ENCODE data around the gene VEGFA. TPM values are rescaled to one million over a fixed set of nuclear protein-coding genes. Genes with fewer than 3 reads are reported as not detected.
A peak's percentile ranks its signal among the peaks of the same experiment; 100 is the strongest.

VEGFA gene
- total RNA-seq, 4 donors from 2014 or later, result 510 to 1,437 (median 630) TPM

- H3K4me1 ChIP-seq, result peaks cover 18 to 41% of the 10 kb centered on the region in 2 donors
- H3K9me3 ChIP-seq, result no peaks in the 10 kb centered on the region
- intact Hi-C loops (cut with DNase I), result no loop called here
- no peak overlapping the region for H3K4me3 ChIP-seq (replicated peaks in 1 of 3)
- H3K27ac ChIP-seq, result peak overlapping the region; percentile 8 to 84 (median 27)
- WGBS, 2 donors, result 81 to 89% methylated on average over 6 of the region's 6 CpGs
- DNase-seq, result peak; percentile 83 to 87
- no peaks in the 10 kb centered on the region for H3K36me3 ChIP-seq
- H3K27me3 ChIP-seq, result no peaks in the 10 kb centered on the region
- TF ChIP-seq POLR2A (IDR thresholded peaks at IDR 0.05) (no peak), CTCF (IDR thresholded peaks at IDR 0.05) (no peak)
Observed at GRCh38 chr6:43810965-43811732, 41.1 kb downstream of the VEGFA start.

DNA sequence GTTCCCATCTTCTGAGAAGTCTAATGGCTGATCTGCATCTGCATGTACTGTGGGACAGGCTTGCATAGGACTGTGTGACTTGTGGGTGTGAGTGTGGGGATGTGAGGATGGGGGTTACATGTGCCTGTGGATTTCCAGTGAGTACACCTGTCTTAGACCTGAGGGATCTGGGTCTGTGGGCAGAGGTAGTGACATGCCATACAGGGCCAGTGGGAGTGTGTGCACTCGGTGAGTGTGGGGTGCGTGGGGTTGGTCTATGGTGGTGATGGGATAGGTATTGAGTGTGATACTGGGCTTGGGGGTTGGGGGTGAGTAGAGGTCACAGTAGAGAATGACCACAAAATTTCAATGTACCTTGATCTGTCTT lies 41.7 kb downstream of the VEGFA start:
- H3K27me3 ChIP-seq, result no peaks in the 10 kb centered on the region
- no peaks in the 10 kb centered on the region for H3K9me3 ChIP-seq
- H3K27ac ChIP-seq, result peak overlapping the region in 2 of 3 donors; percentile 27 to 84
- no peak for DNase-seq
- H3K4me1 ChIP-seq, result peaks cover 18 to 41% of the 10 kb centered on the region in 2 donors
- H3K4me3 ChIP-seq (replicated peaks in 1 of 3), result no peak overlapping the region
- intact Hi-C loops (cut with DNase I), result no loop called here
- TF ChIP-seq POLR2A (IDR thresholded peaks at IDR 0.05) (no peak), CTCF (IDR thresholded peaks at IDR 0.05) (no peak)
- no peaks in the 10 kb centered on the region for H3K36me3 ChIP-seq
- WGBS, 2 donors, result 94 to 96% methylated on average over 2 of the region's 2 CpGs

DNA sequence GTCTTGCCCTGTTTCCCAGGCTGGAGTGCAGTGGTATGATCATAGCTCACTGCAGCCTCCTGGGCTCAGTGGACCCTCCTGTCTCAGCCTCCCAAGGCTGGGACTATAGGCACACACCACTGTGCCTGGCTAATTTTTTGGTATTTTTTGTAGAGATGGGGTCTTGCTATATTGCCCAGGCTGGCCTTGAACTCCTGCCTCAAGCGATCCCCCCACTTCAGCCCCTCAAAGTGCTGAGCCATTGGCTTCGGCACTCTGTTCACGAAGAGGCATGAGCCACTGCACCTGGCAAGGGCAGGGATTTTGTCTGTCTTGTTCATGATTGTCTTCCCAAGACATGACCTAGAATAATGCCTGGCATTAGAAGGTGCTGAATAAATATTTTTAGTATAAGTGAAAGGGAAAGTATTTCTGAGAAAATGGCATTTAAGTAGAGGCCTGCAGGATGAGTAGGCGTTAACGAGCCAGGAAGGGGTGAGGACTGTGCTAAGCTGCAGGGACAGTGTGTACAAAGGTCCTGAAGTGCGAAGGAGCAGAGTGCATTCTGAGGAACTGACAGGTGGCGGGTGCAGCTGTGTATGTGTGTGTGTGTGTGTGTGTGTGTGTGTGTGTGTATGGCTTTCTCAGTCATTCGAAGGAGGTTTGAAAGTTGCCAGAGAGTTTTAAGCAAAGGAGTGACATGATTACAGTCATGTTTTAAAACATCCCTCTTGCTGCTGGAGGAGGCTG lies 43.0 kb downstream of the VEGFA start:
- peak; percentile 86 to 88 for DNase-seq
- no peak overlapping the region for H3K4me3 ChIP-seq (replicated peaks in 1 of 3)
- H3K27me3 ChIP-seq, result no peaks in the 10 kb centered on the region
- H3K4me1 ChIP-seq, result peaks cover 18 to 41% of the 10 kb centered on the region in 2 donors
- H3K9me3 ChIP-seq, result no peaks in the 10 kb centered on the region
- H3K36me3 ChIP-seq, result no peaks in the 10 kb centered on the region
- WGBS, 2 donors, result 42 to 43% methylated on average over 8 of the region's 8 CpGs
- intact Hi-C loops (cut with DNase I), result no loop called here
- TF ChIP-seq POLR2A (IDR thresholded peaks at IDR 0.05) (peak in 1 of 2 donors; percentile 10), CTCF (IDR thresholded peaks at IDR 0.05) (no peak)
- peak overlapping the region; percentile 72 to 84 (median 79) for H3K27ac ChIP-seq

GRCh38 chr6:43814111-43814510 lies 44.1 kb downstream of the VEGFA start:
- Histone ChIP-seq H3K27ac (peak overlapping the region; percentile 25 to 84 (median 72)), H3K4me3 (replicated peaks in 1 of 3) (no peak overlapping the region), H3K27me3 (no peaks in the 10 kb centered on the region), H3K36me3 (no peaks in the 10 kb centered on the region), H3K4me1 (peaks cover 18 to 47% of the 10 kb centered on the region in 2 donors), H3K9me3 (no peaks in the 10 kb centered on the region)
- 39 to 59% methylated on average over 1 of the region's 1 CpG for WGBS, 2 donors
- TF ChIP-seq POLR2A (IDR thresholded peaks at IDR 0.05) (peak in 1 of 2 donors; percentile 21), CTCF (IDR thresholded peaks at IDR 0.05) (no peak)
- DNase-seq, result peak; percentile 57 to 70
- intact Hi-C loops (cut with DNase I), result no loop called here

DNA sequence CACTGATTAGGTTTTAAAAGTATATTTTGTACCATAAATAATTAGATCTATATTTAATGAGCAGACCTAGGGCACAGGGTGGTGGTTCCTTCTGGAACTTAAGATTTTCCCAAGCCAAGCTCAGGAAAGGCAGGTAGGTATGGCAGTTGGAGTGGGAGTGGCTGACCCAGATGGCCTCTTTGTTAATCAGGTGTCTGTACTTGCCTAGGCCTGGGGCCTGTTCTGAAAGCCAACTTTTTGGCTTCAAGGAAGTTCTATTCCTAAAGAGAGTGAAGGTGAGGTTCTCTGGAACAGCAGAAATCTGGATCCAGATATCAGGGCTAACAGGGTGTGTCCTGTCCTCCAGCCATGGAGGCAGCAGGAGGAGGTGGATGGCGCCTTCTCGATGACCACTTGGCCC lies 44.9 kb downstream of the VEGFA start:
- no peak for DNase-seq
- H3K4me1 ChIP-seq, result peaks cover 18 to 53% of the 10 kb centered on the region in 2 donors

More for the DNA sequence above, 44.9 kb downstream of the VEGFA start:
- WGBS, 2 donors, result 45 to 50% methylated on average over 2 of the region's 2 CpGs
- intact Hi-C loops (cut with DNase I), result no loop called here
- Histone ChIP-seq H3K36me3 (no peaks in the 10 kb centered on the region), H3K27me3 (no peaks in the 10 kb centered on the region), H3K9me3 (no peaks in the 10 kb centered on the region), H3K4me3 (replicated peaks in 1 of 3) (no peak overlapping the region), H3K27ac (peak overlapping the region; percentile 25 to 84 (median 49))
- no peak for TF ChIP-seq POLR2A (IDR thresholded peaks at IDR 0.05)
- TF ChIP-seq CTCF (IDR thresholded peaks at IDR 0.05), result no peak
